Endothelial cell of umbilical vein (primary cell): ENCODE measurements around the gene CCNG2. TPM values are rescaled to one million over a fixed set of nuclear protein-coding genes. Genes with fewer than 3 reads are reported as not detected.

ENCODE experiments used
- BruUV-seq: library from RNA; stranded (reverse); fragments of 400-500 nt; replicated peaks from 2 replicates; lab custom pipeline; 2021; lab: Mats Ljungman, UMichigan
- CTCF ChIA-PET: fragments of 300-600, 350-600 bp; sonication (Branson Sonifier 250); formaldehyde crosslinking; loops from one replicate; lab custom pipeline; 2021; ENCODE audit warnings: antibody characterized with exemption, inconsistent platforms; lab: Charles Lee
- POLR2A ChIA-PET: fragments of 300-600, 350-600 bp; sonication (Branson Sonifier 250); formaldehyde crosslinking; loops from one replicate; lab custom pipeline; 2021; ENCODE audit warnings: antibody characterized with exemption, inconsistent platforms; lab: Charles Lee
- DNase-seq: peaks from one replicate; pipeline ENCODE4 v3.0.0-alpha.2; 2011; ENCODE audit warnings: low read depth, low spot score
- FAIRE-seq: peaks from 2 replicates; lab custom pipeline; 2011; peaks lifted over from hg19 to GRCh38; lab: Jason Lieb, UNC
- H2AFZ ChIP-seq: 2 replicates; pipeline ENCODE4 v1.6.0; 2012; ENCODE audit warnings: low read depth, low read length, control low read depth, inconsistent platforms
- H3K27ac ChIP-seq: 2 replicates; pipeline ENCODE4 v1.5.1; 2011; ENCODE audit warnings: low read depth, mild to moderate bottlenecking, control low read depth, low read length, moderate library complexity; ENCODE audit not compliant: insufficient read depth
- H3K27me3 ChIP-seq, 2 experiments: 2 replicates each; pipeline versions ENCODE4 v1.6.0 to v1.6.1; 2011; ENCODE audit warnings: low read length in 2 of 2, mixed read lengths in 1 of 2; ENCODE audit not compliant: control insufficient read depth in 2 of 2, insufficient read depth in 2 of 2
- H3K36me3 ChIP-seq, 2 experiments: 2 replicates in 1 of 2; 3 replicates in 1 of 2; pipeline ENCODE4 v1.5.1; 2011; ENCODE audit warnings: low read length in 2 of 2, mild to moderate bottlenecking in 1 of 2, moderate library complexity in 1 of 2; ENCODE audit not compliant: control insufficient read depth in 2 of 2, insufficient read depth in 2 of 2; ENCODE audit errors: extremely low read depth in 1 of 2
- H3K4me1 ChIP-seq: 3 replicates; pipeline ENCODE4 v1.5.1; 2011; ENCODE audit warnings: mild to moderate bottlenecking, low read length; ENCODE audit not compliant: control insufficient read depth, insufficient read depth; ENCODE audit errors: extremely low read depth
- H3K4me2 ChIP-seq: 2 replicates; pipeline ENCODE4 v1.6.1; 2011; ENCODE audit warnings: low read length, control low read depth, mixed read lengths; ENCODE audit not compliant: insufficient read depth
- H3K4me3 ChIP-seq, 3 experiments: fragments of 200-600 bp in 1 of 3; sonication (generic), shearing (Covaris generic) in 1 of 3; replicated peaks in 1 of 3; 2 replicates each; pipeline ENCODE4 v1.5.1; 2011 to 2016; ENCODE audit warnings: control low read depth in 3 of 3, low read length in 3 of 3, mild to moderate bottlenecking in 2 of 3, inconsistent platforms in 1 of 3, low read depth in 1 of 3, moderate library complexity in 1 of 3; ENCODE audit not compliant: insufficient read depth in 1 of 3
- H3K79me2 ChIP-seq: 2 replicates; pipeline ENCODE4 v1.6.0; 2012; ENCODE audit warnings: low read length, inconsistent platforms; ENCODE audit not compliant: control insufficient read depth, insufficient read depth
- H3K9ac ChIP-seq: replicated peaks from 2 replicates; pipeline ENCODE3; 2011; ENCODE audit warnings: low read length, control low read depth; ENCODE audit not compliant: insufficient read depth; ENCODE audit errors: extremely low read depth
- H3K9me1 ChIP-seq: replicated peaks from 3 replicates; pipeline ENCODE4 v1.6.0; 2011; ENCODE audit warnings: mild to moderate bottlenecking, low read length; ENCODE audit not compliant: control insufficient read depth, insufficient read depth; ENCODE audit errors: extremely low read depth
- H3K9me3 ChIP-seq: replicated peaks from 2 replicates; pipeline ENCODE4 v1.5.1; 2012; ENCODE audit warnings: low read length, inconsistent platforms; ENCODE audit not compliant: control insufficient read depth, insufficient read depth
- H4K20me1 ChIP-seq: replicated peaks from 2 replicates; pipeline ENCODE3; 2011; ENCODE audit warnings: mild to moderate bottlenecking, low read length; ENCODE audit not compliant: control insufficient read depth, insufficient read depth; ENCODE audit errors: extremely low read depth
- CTCF ChIP-seq, 2 donors: IDR thresholded peaks; 1 replicate in 1 of 2; 2 replicates in 1 of 2; pipeline ENCODE4 v1.5.1; 2011; ENCODE audit warnings: low read length in 2 of 2, mild to moderate bottlenecking in 2 of 2, moderate library complexity in 2 of 2, control low read depth in 1 of 2, inconsistent platforms in 1 of 2, low read depth in 1 of 2; ENCODE audit not compliant: insufficient read depth in 1 of 2; ENCODE audit errors: extremely low read depth in 1 of 2
- EZH2 ChIP-seq: IDR thresholded peaks from 2 replicates; pipeline ENCODE4 v1.6.1; 2012; ENCODE audit warnings: borderline replicate concordance, low read depth, mild to moderate bottlenecking, moderate library complexity, low read length, inconsistent platforms; ENCODE audit not compliant: severe bottlenecking
- FOS ChIP-seq: IDR thresholded peaks from 2 replicates; pipeline ENCODE4 v1.6.1; 2011; ENCODE audit warnings: mild to moderate bottlenecking, low read length, moderate library complexity, borderline replicate concordance; ENCODE audit not compliant: insufficient read depth
- GATA2 ChIP-seq: IDR thresholded peaks from 2 replicates; pipeline ENCODE4 v1.7.0; 2011; ENCODE audit warnings: low read depth, mild to moderate bottlenecking, moderate library complexity, mixed read lengths, low read length; ENCODE audit not compliant: insufficient read length, insufficient read depth
- JUN ChIP-seq: IDR thresholded peaks from 2 replicates; pipeline ENCODE4 v1.6.1; 2011; ENCODE audit warnings: borderline replicate concordance, low read depth; ENCODE audit not compliant: insufficient read length, insufficient read depth
- MYC ChIP-seq: IDR thresholded peaks from one replicate; pipeline ENCODE4 v1.6.1; 2011; ENCODE audit warnings: mild to moderate bottlenecking, low read depth, low read length
- POLR2A ChIP-seq: IDR thresholded peaks from 2 replicates; pipeline ENCODE4 v1.6.1; 2012; ENCODE audit warnings: low read depth, mild to moderate bottlenecking, control low read depth, low read length
- POLR2AphosphoS5 ChIP-seq: IDR thresholded peaks from 2 replicates; pipeline ENCODE4 v1.6.1; 2012; ENCODE audit warnings: low read depth, mild to moderate bottlenecking, control low read depth, low read length, moderate library complexity; ENCODE audit not compliant: insufficient read depth
- dilution Hi-C: fragments of 300-500 bp; cut with MboI; formaldehyde crosslinking; loops from one replicate; pipeline ENCODE4 v1.15.0; 2019; ENCODE audit warnings: low sequenced_read_pairs; ENCODE audit not compliant: extremely low pct_ligation_motif_present
- intact Hi-C: fragments of 100-400 bp; cut with micrococcal nuclease; formaldehyde crosslinking; loops from one replicate; pipeline ENCODE4 v1.10.0; 2022
- polyA plus RNA-seq, 4 experiments: library from polyadenylated mRNA; depleted of rRNA in 3 of 4; stranded (reverse) in 3 of 4; unstranded in 1 of 4; fragments of >200 nt; gene quantifications; 2 replicates each; pipeline versions ENCODE4 v1.2.1 to v1.2.3, GENCODE V29; 2011 to 2012; ENCODE audit warnings: missing spikeins in 1 of 4
- total RNA-seq: library from RNA; stranded (reverse); gene quantifications from 2 replicates; pipeline ENCODE4 v1.2.3, GENCODE V29; 2021

The CCNG2 gene
- total and polyA plus RNA-seq, 2 donors (not counting 3 experiments of a cell fraction or from before 2014, with no cell fraction given), result 7.9 to 28.3 TPM

- CTCF ChIA-PET, result interaction anchor here (1.2 to 1.3 kb wide), 2 partner anchors 12 to 120 kb away, joined by 3 read pairs; no protein-coding TSS in a partner anchor
- H3K4me2 ChIP-seq, result no peak overlapping the region
- H3K9ac ChIP-seq, result no peak overlapping the region
- no peak overlapping the region for H2AFZ ChIP-seq
- peaks cover 17 to 37% of the 10 kb centered on the region in 2 experiments for H3K27me3 ChIP-seq
- no peak overlapping the region for H3K4me3 ChIP-seq
- BruUV-seq, result no TSS peak
- POLR2A ChIA-PET, result no interaction called here
- H3K9me1 ChIP-seq, result no peaks in the 10 kb centered on the region
- H4K20me1 ChIP-seq, result no peaks in the 10 kb centered on the region
- DNase-seq, result no peak
- TF ChIP-seq GATA2 (no peak), MYC (no peak), EZH2 (no peak), POLR2A (no peak), FOS (no peak), CTCF (IDR thresholded peaks at IDR 0.05; ENCODE audit: extremely low read depth in 1 of 2, insufficient read depth in 1 of 2, low read depth in 1 of 2, low read length in 2 of 2) (no peak), JUN (no peak), POLR2AphosphoS5 (no peak)
- FAIRE-seq, result no peak
- no peaks in the 10 kb centered on the region for H3K36me3 ChIP-seq
- intact Hi-C loops (no loop called here), dilution Hi-C loops (no loop called here)
- no peaks in the 10 kb centered on the region for H3K4me1 ChIP-seq
- H3K79me2 ChIP-seq, result no peaks in the 10 kb centered on the region
- no peak overlapping the region for H3K27ac ChIP-seq
- no peaks in the 10 kb centered on the region for H3K9me3 ChIP-seq
Observed at GRCh38 chr4:77215107-77215506, 58.1 kb downstream of the CCNG2 start.
